ENCODE data around the gene USB1. TPM values are rescaled to one million over a fixed set of nuclear protein-coding genes. Genes with fewer than 3 reads are reported as not detected.

The USB1 gene
- total and polyA plus RNA-seq, 2 experiments from 2014 or later: 79.6 to 118 TPM

- H3K27me3 Mint-ChIP-seq (ENCODE audit: insufficient read depth, low read depth, poor library complexity): peaks cover 5% of the 10 kb centered on the region
- H3K9me3 Mint-ChIP-seq: no peaks in the 10 kb centered on the region; the same call in 2 of the 3 replicates
- Histone ChIP-seq H3K36me3 (ENCODE audit: insufficient read depth) (no peaks in the 10 kb centered on the region; the same call in 1 of the 2 replicates), H3K4me2 (no peak overlapping the region), H2AFZ (no peak overlapping the region), H3K9me2 (ENCODE audit: insufficient read depth) (no peaks in the 10 kb centered on the region), H3K79me2 (replicated peaks; ENCODE audit: insufficient read depth) (no peaks in the 10 kb centered on the region), H3K27me3 (ENCODE audit: insufficient read depth) (no peaks in the 10 kb centered on the region), H3F3A (replicated peaks; ENCODE audit: low read depth) (no peaks in the 10 kb centered on the region), H3K4me3 (no peak overlapping the region), H3K4me1 (ENCODE audit: insufficient read depth) (peaks cover 9% of the 10 kb centered on the region), H3K27ac (ENCODE audit: low read depth) (no peak overlapping the region), H4K20me1 (replicated peaks; ENCODE audit: insufficient read depth) (no peaks in the 10 kb centered on the region; the same call in 1 of the 2 replicates)
- DNase-seq (ENCODE audit: low spot score) (no peak), ATAC-seq (no peak)
- no peak overlapping the region for H3K27ac Mint-ChIP-seq
- H3K36me3 Mint-ChIP-seq (ENCODE audit: low read depth): peaks cover 35% of the 10 kb centered on the region
- peaks cover 5% of the 10 kb centered on the region; the same call in 2 of the 3 replicates for H3K4me1 Mint-ChIP-seq
- TF ChIP-seq ZNF462 (CRISPR knock-in tag; IDR thresholded peaks at IDR 0.05): no peak
- no peak for TF ChIP-seq STAT1 (IDR thresholded peaks at IDR 0.05; ENCODE audit: unreplicated experiment)
- TF ChIP-seq NANOG (IDR thresholded peaks at IDR 0.05; ENCODE audit: borderline replicate concordance): no peak
- TF ChIP-seq ETS1 (IDR thresholded peaks at IDR 0.05): no peak
- no peak for TF ChIP-seq EZH2phosphoT487 (IDR thresholded peaks at IDR 0.05; ENCODE audit: unreplicated experiment)
- no peak for TF ChIP-seq ZNF114 (CRISPR knock-in tag; IDR thresholded peaks at IDR 0.05)
- TF ChIP-seq POLR2AphosphoS5 (IDR thresholded peaks at IDR 0.05; ENCODE audit: low read depth): no peak
- no peak for TF ChIP-seq CTCF (conservative IDR thresholded peaks at IDR 0.05; ENCODE audit: low read depth in 2 of 2)
- no peak for TF ChIP-seq JUNB (IDR thresholded peaks at IDR 0.05; ENCODE audit: unreplicated experiment)
- TF ChIP-seq REST (IDR thresholded peaks at IDR 0.05; ENCODE audit: unreplicated experiment): no peak
- TF ChIP-seq EZH2 (IDR thresholded peaks at IDR 0.05; ENCODE audit: low read depth, unreplicated experiment): no peak
- TF ChIP-seq CREB1 (CRISPR knock-in tag; IDR thresholded peaks at IDR 0.05; ENCODE audit: low read depth): no peak
- no peak for TF ChIP-seq ZNF331 (CRISPR knock-in tag; IDR thresholded peaks at IDR 0.05; ENCODE audit: low read depth)
- no peak overlapping the region for H3K4me3 Mint-ChIP-seq
Measured at GRCh38 chr16:58042886-58043515, 41.8 kb downstream of the USB1 start.

Data from GM23338 (cell line).